Central memory CD8-positive, alpha-beta T cell (primary cell): ENCODE data around the gene MUC4.

Experiments
- ATAC-seq: fragments of 150-1000 bp; cut with Tn5 transposase; replicated peaks from 2 replicates; pipeline ENCODE4 v1.10.0; 2022; ENCODE audit warnings: mild to moderate bottlenecking, moderate FRiP score, moderate number of reproducible peaks; ENCODE audit not compliant: poor library complexity, severe bottlenecking; ENCODE audit errors: extremely low read depth
- DNase-seq, 2 donors: peaks; one replicate each; pipeline ENCODE4 v3.0.0; 2021; ENCODE audit warnings: low spot score in 2 of 2
- H3K27ac Mint-ChIP-seq: one replicate; pipeline ENCODE4 v1.8.0; 2022; ENCODE audit warnings: low read depth, mild to moderate bottlenecking, moderate library complexity, mixed read lengths
- H3K27me3 Mint-ChIP-seq: one replicate; pipeline ENCODE4 v1.8.0; 2022; ENCODE audit warnings: mixed read lengths
- H3K36me3 Mint-ChIP-seq: one replicate; pipeline ENCODE4 v1.8.0; 2022; ENCODE audit warnings: mild to moderate bottlenecking, moderate library complexity, mixed read lengths; ENCODE audit not compliant: insufficient read depth
- H3K4me1 Mint-ChIP-seq: one replicate; pipeline ENCODE4 v1.8.0; 2022; ENCODE audit warnings: mixed read lengths
- H3K4me3 Mint-ChIP-seq: one replicate; pipeline ENCODE4 v1.8.0; 2022; ENCODE audit warnings: mild to moderate bottlenecking, moderate library complexity, mixed read lengths
- H3K9me3 Mint-ChIP-seq: one replicate; pipeline ENCODE4 v1.8.0; 2022; ENCODE audit warnings: mixed read lengths

Gene MUC4

DNA sequence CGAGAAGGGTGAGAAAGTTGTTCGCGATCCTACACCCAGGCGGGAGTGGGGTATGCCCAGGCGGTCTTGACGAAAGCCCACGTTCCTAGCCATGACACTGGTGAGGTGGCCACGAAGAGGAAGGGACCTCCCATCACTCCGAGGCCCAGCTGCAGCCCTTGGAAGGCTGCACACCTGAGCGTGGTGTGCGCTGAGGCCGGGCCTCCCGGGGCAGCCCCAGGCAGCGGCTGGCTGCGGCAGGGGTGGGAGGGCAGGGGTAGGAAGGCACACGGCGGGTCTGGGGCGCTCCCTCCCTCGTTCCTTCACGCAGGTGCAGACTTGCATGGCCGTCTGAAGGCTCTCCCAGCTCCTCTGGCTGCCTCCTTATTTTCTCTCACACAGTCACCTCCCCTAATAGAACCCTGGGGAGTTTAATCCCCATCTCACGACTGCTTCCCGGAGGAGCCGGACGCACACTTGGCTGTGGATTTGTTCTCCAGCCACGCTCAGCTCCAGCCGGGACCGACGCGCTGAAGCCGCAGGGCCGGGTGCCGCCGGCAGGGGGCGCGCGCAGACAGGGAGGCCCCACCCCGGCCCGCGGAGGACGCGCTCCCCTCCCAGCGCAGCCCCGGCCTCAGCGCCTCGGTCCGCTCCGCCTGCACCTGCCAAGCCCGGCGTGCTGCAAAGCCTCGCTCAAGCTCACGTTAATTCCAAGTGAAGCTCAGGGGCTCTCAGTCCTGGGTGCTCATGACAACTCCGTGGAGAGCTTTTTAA is 37.8 kb upstream of the MUC4 start:
- H3K27me3 Mint-ChIP-seq, result peaks cover 16% of the 10 kb centered on the region
- no peak overlapping the region for H3K27ac Mint-ChIP-seq
- H3K36me3 Mint-ChIP-seq, result peaks cover 4% of the 10 kb centered on the region
- peaks cover 11% of the 10 kb centered on the region for H3K4me1 Mint-ChIP-seq
- no peak overlapping the region for H3K4me3 Mint-ChIP-seq
- DNase-seq (peak in 1 of 2 donors; percentile 40), ATAC-seq (peak; percentile 71)
- H3K9me3 Mint-ChIP-seq, result no peaks in the 10 kb centered on the region

DNA sequence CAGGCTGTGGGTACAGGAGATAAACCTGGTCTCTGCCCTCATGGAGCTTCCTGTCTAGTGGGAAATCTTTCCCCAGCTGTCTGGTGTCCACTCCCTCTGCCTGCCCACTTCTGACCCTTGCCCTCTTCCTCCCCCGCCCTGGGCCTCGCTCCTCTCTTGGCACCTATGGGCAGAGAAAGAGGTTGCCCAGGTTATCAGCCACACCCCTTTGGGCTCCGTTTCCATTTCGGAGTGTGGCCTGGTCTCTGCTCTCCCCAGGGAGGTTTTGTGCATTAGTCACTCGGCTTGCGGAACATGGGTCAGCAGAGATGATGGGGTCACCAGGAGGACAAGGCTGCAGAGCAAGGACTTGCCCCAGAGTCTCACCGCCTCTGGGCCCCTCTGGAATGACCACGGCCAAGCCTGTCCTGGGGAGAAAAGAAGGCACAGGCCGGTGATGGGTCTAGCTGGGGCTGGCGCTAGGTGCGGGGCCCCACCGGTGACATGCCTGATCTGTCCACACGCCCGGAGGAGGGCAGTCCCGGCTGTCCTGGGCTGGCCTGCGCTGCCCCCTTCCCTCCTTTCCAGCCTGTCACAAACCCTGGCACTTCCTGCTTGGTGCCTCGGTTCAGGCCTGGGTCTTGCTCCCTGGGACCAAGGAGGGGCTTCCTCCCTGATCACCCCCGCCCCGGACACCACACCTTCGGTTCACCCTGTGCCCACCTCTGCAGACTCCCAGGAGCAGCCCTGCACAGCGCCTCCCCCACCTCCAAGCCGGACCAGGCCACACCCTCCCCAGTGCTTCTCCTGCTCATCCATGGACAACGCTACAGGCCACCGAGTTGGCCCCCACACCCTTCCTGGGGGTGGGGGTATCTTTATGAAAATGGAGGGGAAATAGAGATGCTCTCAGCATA is 35.6 kb upstream of the MUC4 start:
- ATAC-seq, result no peak
- peaks cover 11% of the 10 kb centered on the region for H3K4me1 Mint-ChIP-seq
- no peaks in the 10 kb centered on the region for H3K9me3 Mint-ChIP-seq
- no peak for DNase-seq
- no peak overlapping the region for H3K4me3 Mint-ChIP-seq
- H3K36me3 Mint-ChIP-seq, result peaks cover 4% of the 10 kb centered on the region
- no peak overlapping the region for H3K27ac Mint-ChIP-seq
- peaks cover 16% of the 10 kb centered on the region for H3K27me3 Mint-ChIP-seq

DNA sequence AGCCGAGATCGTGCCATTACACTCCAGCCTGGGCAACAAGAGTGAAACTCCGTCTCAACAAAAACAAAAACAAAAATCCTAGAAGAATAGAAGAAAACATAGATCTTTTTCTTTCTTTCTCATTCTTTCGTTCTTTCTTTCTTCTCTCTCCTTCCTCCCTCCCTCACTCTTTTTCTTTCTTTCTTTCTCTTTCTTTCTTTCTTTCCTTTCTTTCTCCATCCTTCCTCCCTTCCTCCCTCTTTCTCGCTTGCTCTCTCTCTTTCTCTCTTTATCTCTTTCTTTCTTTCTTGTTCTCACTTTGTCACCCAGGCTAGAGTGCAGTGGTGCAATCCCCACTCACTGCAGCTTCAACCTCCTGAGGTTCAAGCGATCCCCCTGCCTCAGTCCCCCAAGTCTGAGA is 33.8 kb upstream of the MUC4 start:
- ATAC-seq, result no peak
- Mint-ChIP-seq H3K9me3 (no peaks in the 10 kb centered on the region), H3K27ac (no peak overlapping the region), H3K4me3 (no peak overlapping the region), H3K36me3 (no peaks in the 10 kb centered on the region), H3K4me1 (peaks cover 4% of the 10 kb centered on the region), H3K27me3 (peaks cover 16% of the 10 kb centered on the region)
- DNase-seq, result no peak

DNA sequence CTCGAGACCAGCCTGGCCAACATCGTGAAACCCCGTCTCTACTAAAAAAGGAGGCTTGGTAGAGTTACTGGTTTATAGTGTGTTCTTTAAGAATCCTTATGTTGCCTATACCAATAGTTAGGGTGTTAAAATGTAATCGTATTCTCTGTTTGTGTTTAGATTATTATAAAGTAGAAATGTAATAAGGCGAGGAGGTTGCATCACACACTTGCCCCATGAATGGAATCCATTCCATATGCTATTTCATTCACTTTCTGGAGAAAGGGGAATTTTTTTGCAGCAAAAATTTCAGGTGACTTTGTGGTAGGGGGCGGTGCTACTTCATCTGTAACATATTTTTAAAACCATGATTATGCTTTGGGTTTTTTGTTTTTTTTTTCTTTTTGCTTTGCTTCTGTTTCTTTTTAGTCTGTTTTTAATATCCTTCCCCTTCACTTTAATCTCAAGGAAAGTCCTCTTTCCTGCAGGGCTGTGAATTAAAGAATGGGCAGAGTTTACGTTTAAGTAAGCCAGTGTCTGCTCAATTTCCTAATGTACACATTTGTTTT is 33.0 kb upstream of the MUC4 start:
- DNase-seq, result no peak
- Mint-ChIP-seq H3K27ac (peak overlapping the region; percentile 76), H3K27me3 (peaks cover 16% of the 10 kb centered on the region), H3K9me3 (no peaks in the 10 kb centered on the region), H3K36me3 (no peaks in the 10 kb centered on the region), H3K4me1 (peaks cover 2% of the 10 kb centered on the region), H3K4me3 (no peak overlapping the region)
- no peak for ATAC-seq

DNA sequence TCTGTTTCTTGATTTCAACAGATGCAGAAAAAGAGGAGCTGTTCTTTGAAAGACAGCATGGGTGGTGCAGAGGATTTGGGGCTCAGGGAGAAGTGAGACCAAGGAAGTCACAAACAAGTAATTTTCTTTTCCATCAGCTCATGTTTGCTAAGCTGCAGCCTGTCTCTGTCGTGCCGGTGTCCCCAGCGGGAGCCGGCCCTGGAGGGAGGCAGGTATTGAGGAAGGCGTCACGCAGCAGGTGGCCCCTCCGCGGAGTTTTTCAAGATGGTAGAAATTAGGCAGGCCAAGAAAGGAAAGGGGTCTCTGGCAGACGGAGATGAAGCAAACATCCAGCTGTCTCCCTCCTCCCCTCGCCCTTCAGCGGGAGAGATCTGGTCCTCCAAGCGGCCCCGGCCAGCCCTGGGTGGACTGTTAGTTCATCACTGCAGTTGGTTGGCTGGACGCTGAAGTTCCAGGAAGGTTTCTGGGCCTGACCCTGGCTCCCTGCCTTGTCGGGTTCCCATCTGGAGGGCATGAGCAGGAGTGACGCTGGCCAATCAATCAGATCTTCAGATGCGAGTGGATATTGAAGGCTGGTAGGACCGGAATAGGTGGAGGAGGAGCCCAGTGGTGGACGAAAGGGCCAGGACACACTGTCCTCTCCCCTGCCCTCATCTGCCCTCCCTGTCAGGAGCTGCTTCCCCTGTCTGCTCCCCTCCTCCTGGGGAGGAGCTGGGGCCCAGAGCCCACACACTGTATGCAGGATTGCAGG is 27.7 kb upstream of the MUC4 start:
- Mint-ChIP-seq H3K9me3 (no peaks in the 10 kb centered on the region), H3K36me3 (no peaks in the 10 kb centered on the region), H3K4me3 (no peak overlapping the region), H3K4me1 (no peaks in the 10 kb centered on the region), H3K27ac (no peak overlapping the region), H3K27me3 (peaks cover 25% of the 10 kb centered on the region)
- no peak for DNase-seq
- no peak for ATAC-seq

DNA sequence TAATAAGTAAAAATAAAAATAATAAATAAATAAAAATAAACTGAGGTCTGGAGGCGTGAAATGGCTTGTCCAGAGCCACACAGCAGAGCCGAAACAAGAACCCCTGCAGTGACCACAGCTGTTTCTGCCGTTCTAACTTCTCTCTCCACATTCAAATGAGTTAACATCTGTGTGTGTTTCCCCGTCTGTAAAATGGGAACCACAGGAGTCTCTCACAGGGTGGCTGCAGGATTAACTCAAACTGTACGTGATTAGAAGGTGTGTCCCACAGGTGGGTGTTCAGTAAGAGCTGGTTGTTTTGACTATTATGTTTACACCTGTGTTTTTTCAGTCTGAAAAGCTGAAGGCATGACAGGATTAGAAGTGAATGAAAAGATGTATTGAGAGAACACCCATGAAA is 27.0 kb upstream of the MUC4 start:
- ATAC-seq, result no peak
- no peak overlapping the region for H3K4me3 Mint-ChIP-seq
- no peaks in the 10 kb centered on the region for H3K9me3 Mint-ChIP-seq
- H3K27me3 Mint-ChIP-seq, result peaks cover 25% of the 10 kb centered on the region
- H3K27ac Mint-ChIP-seq, result no peak overlapping the region
- no peaks in the 10 kb centered on the region for H3K36me3 Mint-ChIP-seq
- no peaks in the 10 kb centered on the region for H3K4me1 Mint-ChIP-seq
- DNase-seq, result no peak

DNA sequence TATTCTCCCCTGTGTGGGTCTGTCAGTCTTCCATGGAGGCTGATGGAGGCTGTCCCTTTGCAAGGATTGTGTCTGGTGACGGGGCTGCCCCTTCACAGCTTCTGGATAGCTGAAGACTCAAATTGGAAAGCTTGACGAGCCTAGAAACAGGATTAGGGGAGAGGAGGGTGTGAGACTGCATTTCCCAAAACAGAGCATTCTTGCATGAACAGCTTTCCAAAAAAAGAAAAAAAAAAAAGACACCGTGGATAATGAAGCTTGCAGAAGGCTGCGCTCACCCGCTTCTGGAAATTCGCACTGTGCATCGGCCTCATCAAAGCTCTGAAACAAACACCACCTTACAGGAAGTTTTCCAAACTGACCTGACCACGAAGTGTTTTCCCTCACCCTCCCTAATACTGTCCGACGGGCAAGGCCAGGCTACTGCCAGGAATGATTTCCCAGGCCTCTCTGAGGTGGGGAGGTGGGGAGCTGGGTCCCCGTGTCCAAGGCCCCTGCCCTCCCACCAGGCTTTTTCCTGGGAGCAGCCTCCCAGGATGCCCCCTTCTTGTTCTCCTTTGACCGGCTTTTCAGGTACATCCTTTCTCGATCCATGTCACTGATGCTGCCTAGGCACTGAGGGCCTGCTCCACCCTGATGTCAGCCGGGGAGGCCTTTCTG is 24.9 kb upstream of the MUC4 start:
- H3K4me1 Mint-ChIP-seq, result no peaks in the 10 kb centered on the region
- no peak overlapping the region for H3K4me3 Mint-ChIP-seq
- no peak overlapping the region for H3K27ac Mint-ChIP-seq
- no peaks in the 10 kb centered on the region for H3K9me3 Mint-ChIP-seq
- peaks cover 25% of the 10 kb centered on the region for H3K27me3 Mint-ChIP-seq
- DNase-seq (no peak), ATAC-seq (no peak)
- no peaks in the 10 kb centered on the region for H3K36me3 Mint-ChIP-seq

DNA sequence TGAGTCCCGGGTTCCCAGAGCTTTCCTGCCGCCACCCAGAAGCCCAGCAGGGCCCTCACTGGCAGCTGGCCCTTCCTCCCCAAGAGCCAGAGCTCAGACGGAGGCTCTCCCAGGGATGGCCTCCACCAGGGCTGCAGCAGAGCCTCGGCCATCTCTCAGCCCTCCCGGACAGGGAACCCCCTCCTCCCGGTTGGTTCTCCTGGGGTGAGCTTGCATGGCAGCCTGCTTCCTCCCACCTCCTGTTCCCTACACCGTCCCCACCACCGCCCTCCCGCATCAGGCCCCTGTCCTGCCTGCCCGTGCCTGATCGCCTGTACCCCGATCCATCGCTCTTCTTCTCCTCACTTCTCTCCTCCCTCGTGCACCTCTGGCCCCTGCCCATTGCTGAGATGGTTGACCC is 24.1 kb upstream of the MUC4 start:
- H3K4me1 Mint-ChIP-seq, result no peaks in the 10 kb centered on the region
- no peak for ATAC-seq
- no peak overlapping the region for H3K27ac Mint-ChIP-seq
- no peak for DNase-seq
- H3K9me3 Mint-ChIP-seq, result no peaks in the 10 kb centered on the region
- no peak overlapping the region for H3K4me3 Mint-ChIP-seq
- H3K27me3 Mint-ChIP-seq, result peaks cover 25% of the 10 kb centered on the region
- H3K36me3 Mint-ChIP-seq, result no peaks in the 10 kb centered on the region

DNA sequence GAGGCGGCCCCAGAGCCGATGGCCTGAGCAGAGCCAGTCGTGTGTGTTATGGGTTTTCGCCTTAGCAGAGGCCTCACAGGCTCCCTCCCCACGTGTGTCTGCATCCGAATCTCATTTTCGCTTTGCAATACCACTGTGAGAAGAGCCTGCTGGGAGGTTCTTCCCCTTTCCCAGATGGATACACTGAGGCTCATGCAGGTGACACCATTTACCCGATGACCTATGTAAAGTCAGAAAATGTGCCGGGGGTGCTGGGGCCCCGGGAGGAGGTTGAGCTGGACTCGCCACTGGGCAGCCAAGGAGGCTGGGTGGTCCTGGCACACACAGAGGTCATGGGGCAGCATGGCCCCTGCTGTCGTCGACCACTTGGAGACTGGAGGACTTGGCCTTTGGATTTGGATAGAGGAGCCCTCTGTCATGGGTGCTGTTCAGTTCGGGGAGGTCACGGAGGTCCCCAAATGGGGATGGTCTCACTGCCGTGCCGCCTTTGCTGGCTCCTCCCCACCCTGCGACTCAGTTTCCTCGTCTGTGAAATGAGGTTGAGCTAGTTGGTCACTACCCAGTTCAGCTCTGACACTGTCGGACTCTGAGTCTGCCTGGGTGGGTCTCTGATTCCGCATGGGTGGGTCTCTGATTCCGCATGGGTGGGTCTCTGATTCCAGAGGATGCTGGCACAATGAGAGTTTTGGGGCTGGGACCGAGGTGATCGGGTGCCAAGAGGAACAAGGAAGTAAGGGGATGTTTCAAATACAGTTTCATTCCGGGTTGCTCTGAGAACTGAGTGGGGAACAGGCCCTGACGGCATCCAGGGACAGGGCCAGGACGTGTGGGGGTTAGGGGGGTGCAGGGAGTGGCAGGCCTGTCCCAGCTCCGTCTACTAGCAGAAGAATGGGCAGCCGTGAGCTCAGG is 23.2 kb upstream of the MUC4 start:
- H3K27me3 Mint-ChIP-seq, result peaks cover 26% of the 10 kb centered on the region
- no peaks in the 10 kb centered on the region for H3K9me3 Mint-ChIP-seq
- no peaks in the 10 kb centered on the region for H3K36me3 Mint-ChIP-seq
- no peaks in the 10 kb centered on the region for H3K4me1 Mint-ChIP-seq
- no peak overlapping the region for H3K4me3 Mint-ChIP-seq
- DNase-seq (no peak), ATAC-seq (no peak)
- H3K27ac Mint-ChIP-seq, result no peak overlapping the region

DNA sequence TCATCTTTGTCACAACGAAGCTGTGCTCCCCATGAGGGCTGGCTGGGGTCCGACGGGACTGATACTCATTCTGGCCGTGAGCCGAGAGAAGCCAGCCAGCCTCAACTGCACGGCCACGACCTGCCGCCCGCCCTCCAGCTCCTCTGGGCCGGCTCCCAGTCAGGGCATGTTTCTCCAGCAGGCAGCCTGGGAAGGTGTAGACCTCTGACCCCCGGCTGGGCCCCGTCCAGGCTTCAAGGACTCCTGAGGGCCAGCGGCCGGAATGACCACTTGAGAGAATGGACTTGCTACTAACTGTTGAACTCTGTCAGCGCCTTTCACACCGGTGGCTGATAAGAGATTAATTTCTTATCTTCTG is 18.1 kb upstream of the MUC4 start:
- DNase-seq (no peak), ATAC-seq (no peak)
- Mint-ChIP-seq H3K4me3 (no peak overlapping the region), H3K4me1 (no peaks in the 10 kb centered on the region), H3K27ac (peak overlapping the region; percentile 7), H3K27me3 (peaks cover 17% of the 10 kb centered on the region), H3K36me3 (no peaks in the 10 kb centered on the region), H3K9me3 (no peaks in the 10 kb centered on the region)

DNA sequence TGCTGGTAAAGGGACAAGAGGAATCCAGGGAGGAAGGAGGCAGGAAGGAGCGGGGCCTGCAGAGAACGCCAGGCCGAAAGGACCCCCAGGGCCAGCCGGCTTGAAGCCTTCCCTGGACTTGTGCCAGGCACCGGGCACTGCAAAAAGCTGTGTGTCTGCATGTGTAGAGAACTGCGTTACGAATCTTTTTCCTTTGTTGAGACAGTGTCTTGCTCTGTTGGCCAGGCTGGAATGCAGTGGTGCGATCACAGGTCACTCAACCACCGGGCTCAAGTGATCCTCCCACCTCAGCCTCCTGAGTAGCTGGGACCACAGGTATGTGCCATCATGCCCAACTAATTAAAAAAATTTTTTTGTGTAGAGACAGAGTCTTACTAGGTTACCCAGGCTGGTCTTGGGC is 17.0 kb upstream of the MUC4 start:
- H3K36me3 Mint-ChIP-seq, result no peaks in the 10 kb centered on the region

More for the DNA sequence above, 17.0 kb upstream of the MUC4 start:
- Mint-ChIP-seq H3K27me3 (peaks cover 20% of the 10 kb centered on the region), H3K9me3 (no peaks in the 10 kb centered on the region), H3K4me1 (no peaks in the 10 kb centered on the region), H3K4me3 (no peak overlapping the region), H3K27ac (no peak overlapping the region)
- DNase-seq, result no peak
- no peak for ATAC-seq
